GM19463 (cell line): ENCODE measurements around the gene TBL1XR1.
"Not testable (repeated sequence)": the region's sequence is repeated elsewhere in the genome, so short reads cannot be mapped to it uniquely, and the experiment has no call there.

Experiments used
- ATAC-seq: cut with Tn5 transposase; IDR thresholded peaks from one replicate; pipeline ENCODE4 v1.9.1; 2021; ENCODE audit warnings: mild to moderate bottlenecking, moderate library complexity; ENCODE audit not compliant: unreplicated experiment

Gene TBL1XR1

GRCh38 chr3:177145954-177146353 is 51.3 kb downstream of the TBL1XR1 start:
- ATAC-seq, result no peak

GRCh38 chr3:177145381-177145780 is 51.9 kb downstream of the TBL1XR1 start:
- ATAC-seq, result peak; percentile 17

GRCh38 chr3:177144922-177145321 is 52.4 kb downstream of the TBL1XR1 start:
- peak; percentile 67 for ATAC-seq

GRCh38 chr3:177141899-177142646 is 55.2 kb downstream of the TBL1XR1 start:
- ATAC-seq, result no peak

GRCh38 chr3:177141471-177141870 is 55.8 kb downstream of the TBL1XR1 start:
- ATAC-seq, result no peak

- ATAC-seq, result not testable (repeated sequence)
Measured at GRCh38 chr3:177139220-177139619, 58.1 kb downstream of the TBL1XR1 start.

- ATAC-seq, result no peak
Measured at GRCh38 chr3:177137774-177138705, 59.2 kb downstream of the TBL1XR1 start.

- ATAC-seq, result no peak
Measured at GRCh38 chr3:177136741-177137140, 60.5 kb downstream of the TBL1XR1 start.

GRCh38 chr3:177135841-177136492 is 61.3 kb downstream of the TBL1XR1 start:
- no peak for ATAC-seq

- ATAC-seq, result no peak
Measured at GRCh38 chr3:177134816-177135210, 62.5 kb downstream of the TBL1XR1 start.

- ATAC-seq, result no peak
Measured at GRCh38 chr3:177133860-177134815, 63.1 kb downstream of the TBL1XR1 start.

- ATAC-seq, result no peak
Measured at GRCh38 chr3:177131927-177132636, 65.2 kb downstream of the TBL1XR1 start.

- ATAC-seq, result no peak
Measured at GRCh38 chr3:177127008-177127407, 70.3 kb downstream of the TBL1XR1 start.

GRCh38 chr3:177126015-177126773 is 71.1 kb downstream of the TBL1XR1 start:
- ATAC-seq, result no peak

- no peak for ATAC-seq
Measured at GRCh38 chr3:177124882-177125281, 72.4 kb downstream of the TBL1XR1 start.

- no peak for ATAC-seq
Measured at GRCh38 chr3:177123822-177124221, 73.5 kb downstream of the TBL1XR1 start.

- ATAC-seq, result no peak
Measured at GRCh38 chr3:177122183-177122856, 75.0 kb downstream of the TBL1XR1 start.

GRCh38 chr3:177119829-177120228 is 77.5 kb downstream of the TBL1XR1 start:
- ATAC-seq, result no peak
